Testis (tissue), 3 donors: ENCODE results near the gene DYNC1I2. TPM values are rescaled to one million over a fixed set of nuclear protein-coding genes. Genes with fewer than 3 reads are reported as not detected.

Source experiments
- DNase-seq: peaks from one replicate; pipeline ENCODE4 v3.0.0-alpha.2; 2019
- H3K27ac ChIP-seq, 2 donors: fragments of 200-600 bp; sonication (generic); one replicate each; pipeline ENCODE4 v1.5.1; 2019
- H3K27me3 ChIP-seq: fragments of 200-600 bp; sonication (generic); one replicate; pipeline ENCODE4 v1.5.1; 2019
- H3K36me3 ChIP-seq: fragments of 200-600 bp; sonication (generic); one replicate; pipeline ENCODE4 v1.5.1; 2017; ENCODE audit warnings: low read depth; ENCODE audit errors: missing control alignments
- H3K4me1 ChIP-seq: fragments of 200-600 bp; sonication (generic); one replicate; pipeline ENCODE4 v1.5.1; 2019
- H3K4me3 ChIP-seq, 2 donors: fragments of 200-600 bp; sonication (generic); one replicate each; pipeline ENCODE4 v1.5.1; 2017 to 2019
- H3K9me3 ChIP-seq: fragments of 200-600 bp; sonication (generic); one replicate; pipeline ENCODE4 v1.5.1; 2017
- CTCF ChIP-seq, 3 experiments: fragments of 450-650 bp in 2 of 3; fragments of 200-600 bp in 1 of 3; sonication (generic) in 1 of 3; IDR thresholded peaks; one replicate each; pipeline ENCODE4 v1.5.1; 2016 to 2019; ENCODE audit warnings: antibody characterized with exemption in 3 of 3, mild to moderate bottlenecking in 2 of 3, moderate library complexity in 1 of 3
- POLR2A ChIP-seq: fragments of 450-650 bp; IDR thresholded peaks from one replicate; pipeline ENCODE4 v1.6.1; 2017; ENCODE audit warnings: antibody characterized with exemption, mild to moderate bottlenecking, moderate library complexity
- WGBS, 2 donors: methylation state at CpG; one replicate each; pipeline ENCODE4 v1.1.5; 2018; 5-methylcytosine and 5-hydroxymethylcytosine counted together
- intact Hi-C: fragments of 100-400 bp; cut with DNase I; formaldehyde crosslinking; loops from one replicate; pipeline ENCODE4 v1.15.1; 2023; ENCODE audit warnings: low total_unique reads
- polyA plus RNA-seq: library from polyadenylated mRNA; stranded (reverse); fragments of 350-450 nt; fragmentation: Illumina TruSeq; extraction: RNeasy Lipid Tissue Mini Kit (QIAGEN cat#74804); gene quantifications from one replicate; pipeline ENCODE4 v1.2.3, GENCODE V29; 2014; ENCODE audit warnings: low read depth, low replicate concordance; ENCODE audit not compliant: insufficient read depth
- total RNA-seq, 2 donors: library from RNA; depleted of rRNA; stranded (reverse); fragments of >200 nt; gene quantifications; one replicate each; pipeline ENCODE4 v1.2.3, GENCODE V29; 2016

The DYNC1I2 gene
- total and polyA plus RNA-seq, 3 donors from 2014 or later: 104 to 114 (median 106) TPM

- no peak for TF ChIP-seq POLR2A
- TF ChIP-seq CTCF (IDR thresholded peaks at IDR 0.05): no peak
- H3K27me3 ChIP-seq: no peaks in the 10 kb centered on the region
- H3K4me1 ChIP-seq: no peaks in the 10 kb centered on the region
- no peaks in the 10 kb centered on the region for H3K9me3 ChIP-seq
- intact Hi-C loops: no loop called here
- no peaks in the 10 kb centered on the region for H3K36me3 ChIP-seq
- no peak overlapping the region for H3K4me3 ChIP-seq
- no peak for DNase-seq
- H3K27ac ChIP-seq: no peak overlapping the region
- WGBS, 2 donors: 59 to 67% methylated on average over 4 of the region's 4 CpGs
Measured at GRCh38 chr2:171794918-171795317, 107.6 kb downstream of the DYNC1I2 start.

Other genes starting within 250 kb of the DYNC1I2 start
- 10 to 100 TPM; 53.1 to 53.5 TPM for gene CYBRD1, start 165.0 kb upstream of the DYNC1I2 start, total RNA-seq
- gene CYBRD1, start 165.0 kb upstream of the DYNC1I2 start, polyA plus RNA-seq: 60.1 TPM
- gene SLC25A12, start 206.8 kb downstream of the DYNC1I2 start, total RNA-seq: 10 to 100 TPM; 25.0 to 27.4 TPM
- gene SLC25A12, start 206.8 kb downstream of the DYNC1I2 start, polyA plus RNA-seq: 16.7 TPM
- 10 to 100 TPM; 34.5 to 46.3 TPM for gene HAT1, start 235.0 kb downstream of the DYNC1I2 start, total RNA-seq
- 38.2 TPM for gene HAT1, start 235.0 kb downstream of the DYNC1I2 start, polyA plus RNA-seq